NCI-H2107 treated with DMSO at 0.1 percent for 48 hours (cell line): ENCODE measurements around the gene DNAJB12.
"Not testable (repeated sequence)": the region's sequence is repeated elsewhere in the genome, so short reads cannot be mapped to it uniquely, and the experiment has no call there.

Experiments used
- DNase-seq: peaks from one replicate; lab custom pipeline; 2025; ENCODE audit not compliant: unreplicated experiment; lab: John Stamatoyannopoulos, UW

DNAJB12 gene

DNA sequence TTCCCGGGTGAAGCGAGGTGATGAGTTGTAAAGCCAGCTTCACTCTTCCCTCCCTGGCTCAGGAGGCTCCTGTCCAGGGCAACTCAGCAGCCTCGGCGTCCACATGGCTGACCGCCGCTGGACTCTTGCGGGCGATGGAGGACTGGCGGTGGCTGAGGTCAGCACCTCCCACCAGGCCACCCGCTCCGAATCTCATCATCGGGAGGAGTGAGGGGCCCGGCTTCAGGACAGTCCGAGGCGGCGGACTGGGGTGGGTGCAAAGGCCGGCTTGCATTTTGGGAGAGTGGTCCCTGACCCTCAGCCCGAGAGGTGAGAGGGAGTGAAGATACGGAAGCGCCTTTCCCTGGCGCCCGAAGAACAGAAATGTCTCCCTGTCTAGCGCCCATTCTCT lies 759 bp downstream of the DNAJB12 start:
- no peak for DNase-seq

DNA sequence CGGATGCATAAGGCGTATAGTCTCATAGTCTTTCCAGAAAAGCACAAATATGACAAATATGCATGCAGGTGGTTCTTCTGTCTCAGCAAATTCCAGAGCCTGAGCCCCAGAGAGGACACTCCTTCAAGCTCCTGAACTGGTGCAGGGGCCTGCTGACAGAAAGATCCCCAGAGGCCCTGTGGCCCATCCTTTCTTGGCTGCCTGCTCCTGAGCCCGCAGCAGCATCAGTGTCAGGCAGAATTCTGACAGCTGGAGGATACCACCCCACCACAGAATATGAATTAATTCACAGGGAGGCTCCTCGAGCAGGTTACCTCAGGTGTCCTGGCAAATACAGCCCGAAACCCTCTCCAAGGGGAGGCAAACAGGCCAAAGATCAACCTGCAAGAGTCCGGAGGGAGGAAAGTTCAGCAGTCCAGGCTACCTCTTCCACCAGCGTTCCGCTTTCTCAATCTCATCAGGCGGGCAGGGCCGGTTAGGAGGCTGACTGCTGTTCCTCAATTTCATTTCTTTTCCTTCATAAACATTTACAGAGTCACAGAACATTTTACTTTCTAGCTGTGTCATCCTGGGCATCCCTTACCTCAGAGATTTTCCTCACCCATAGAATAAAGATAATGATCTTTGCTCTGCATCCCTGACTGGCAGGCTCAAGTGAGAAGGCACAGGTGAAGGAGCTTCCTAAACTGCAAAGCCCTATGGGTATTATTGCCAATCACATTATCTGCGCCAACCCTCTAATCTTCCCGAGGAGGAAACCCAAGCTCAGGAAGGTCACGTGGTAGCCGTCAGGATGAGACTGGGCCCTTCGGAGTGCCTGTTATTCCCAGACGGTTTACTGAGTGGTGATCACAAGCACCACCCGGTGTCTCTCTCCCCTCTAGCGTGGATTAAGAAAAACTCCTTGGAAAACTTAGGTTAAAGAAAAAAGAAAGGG lies 1.4 kb downstream of the DNAJB12 start:
- DNase-seq, result no peak

DNA sequence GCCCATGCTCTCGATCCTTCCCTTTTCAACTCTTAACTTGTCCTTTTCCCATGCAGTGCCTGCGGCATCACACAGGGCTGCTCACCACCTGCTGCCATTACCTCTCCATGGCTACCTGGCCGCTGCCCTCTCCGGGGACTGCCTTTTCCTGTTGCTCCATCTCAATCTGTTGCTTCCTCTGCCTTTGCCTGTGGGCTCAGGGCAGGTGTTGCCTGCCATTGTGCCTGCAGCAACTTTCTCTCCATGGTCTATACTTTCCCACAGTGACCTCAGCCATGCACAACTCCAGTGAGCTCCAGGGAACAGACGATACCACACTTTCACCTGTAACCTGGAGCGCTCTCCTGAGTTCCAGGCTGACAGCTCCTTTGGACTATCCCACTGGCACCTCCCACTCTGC lies 3.2 kb downstream of the DNAJB12 start:
- DNase-seq, result no peak

DNA sequence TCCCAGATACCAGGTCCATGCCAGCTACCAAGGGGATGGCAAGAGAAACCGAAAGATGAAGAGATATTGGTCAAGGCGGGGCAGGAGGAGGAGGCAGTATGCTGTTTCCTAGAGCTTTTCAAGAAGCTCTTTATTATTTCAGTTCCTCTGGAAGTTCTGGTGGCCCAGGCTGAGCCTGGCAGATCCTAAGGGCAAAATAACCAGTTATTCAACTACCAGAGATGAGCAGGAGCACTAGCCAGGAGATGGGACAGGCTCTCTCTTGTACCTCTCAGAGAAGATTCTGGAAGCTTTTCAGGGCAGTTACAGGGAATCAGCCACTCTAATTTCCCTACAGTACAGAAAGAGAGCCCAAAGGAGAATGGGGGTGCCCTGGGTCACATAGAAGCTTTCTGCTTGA lies 5.3 kb downstream of the DNAJB12 start:
- no peak for DNase-seq

DNA sequence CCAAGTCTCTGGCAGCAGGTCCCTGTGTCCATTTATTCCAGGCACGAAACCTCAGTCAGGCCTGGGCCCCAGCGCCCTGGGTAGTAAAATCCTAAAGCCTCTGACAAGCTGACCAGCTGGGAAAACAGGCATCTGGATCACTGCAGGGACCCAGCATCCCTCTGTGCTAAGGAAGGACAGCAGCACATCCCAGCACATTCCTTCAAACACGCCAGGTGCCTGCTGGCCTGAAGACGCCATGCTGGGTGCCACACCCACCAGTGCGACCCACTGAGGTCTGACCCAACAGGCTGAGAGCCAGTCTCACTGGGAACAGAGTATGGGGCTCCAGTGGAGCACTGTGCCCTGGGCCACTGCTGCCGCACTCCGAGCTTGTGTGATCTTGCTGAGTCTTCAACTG lies 6.4 kb downstream of the DNAJB12 start:
- no peak for DNase-seq

DNA sequence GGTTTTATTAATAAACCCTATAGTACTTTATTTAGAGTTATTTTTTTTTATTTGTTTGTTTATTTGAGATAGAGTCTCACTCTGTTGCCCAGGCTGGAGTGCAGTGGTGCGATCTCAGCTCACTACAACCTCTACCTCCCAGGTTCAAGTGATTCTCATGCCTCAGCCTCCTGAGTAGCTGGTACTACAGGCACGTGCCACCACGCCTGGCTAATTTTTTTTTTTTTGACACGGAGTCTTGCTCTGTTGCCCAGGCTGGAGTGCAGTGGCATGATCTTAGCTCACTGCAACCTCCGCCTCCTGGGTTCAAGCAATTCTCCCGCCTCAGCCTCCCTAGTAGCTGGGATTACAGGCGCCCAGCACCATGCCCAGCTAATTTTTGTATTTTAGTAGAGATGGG lies 8.6 kb downstream of the DNAJB12 start:
- not testable (repeated sequence) for DNase-seq

DNA sequence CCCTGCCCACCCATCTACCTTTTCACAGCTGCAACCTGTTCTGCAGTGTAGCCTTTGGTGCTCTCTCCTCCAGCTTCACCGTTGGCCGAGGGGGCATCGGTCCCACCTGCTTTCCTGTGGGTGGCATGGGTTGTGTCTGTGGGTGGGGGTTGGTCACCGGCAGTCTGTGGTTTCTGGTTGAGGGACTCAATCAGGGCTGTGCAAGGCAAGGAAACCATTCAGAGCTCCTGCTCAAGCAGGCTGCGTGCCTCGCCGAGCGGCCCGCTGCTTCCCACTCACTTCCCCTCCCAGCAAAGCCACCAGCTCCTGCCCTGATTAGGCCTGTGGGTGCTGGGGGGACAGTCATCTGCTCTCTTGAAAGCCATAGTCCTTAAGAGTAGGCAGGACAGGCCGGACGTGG lies 9.8 kb downstream of the DNAJB12 start:
- DNase-seq, result no peak

DNA sequence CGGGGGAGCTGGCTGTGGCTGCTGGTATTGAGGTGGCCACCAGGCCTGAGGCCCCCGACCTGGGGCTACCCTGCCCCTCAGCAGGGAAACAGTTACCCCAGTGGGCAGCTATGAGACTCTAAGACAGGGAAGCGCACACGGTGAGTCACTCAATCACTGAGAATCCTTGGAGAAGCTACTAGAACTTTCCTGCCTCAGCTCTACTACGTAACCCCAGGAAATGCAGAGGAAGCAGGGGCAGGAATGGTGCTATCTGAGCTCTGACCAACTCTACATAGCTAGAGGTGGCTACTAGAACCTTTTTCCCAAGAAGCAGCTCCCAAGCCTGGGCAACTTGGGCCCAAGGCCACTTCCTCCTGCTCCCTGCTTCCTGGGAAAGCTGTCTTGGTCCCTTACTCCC lies 11.8 kb downstream of the DNAJB12 start:
- DNase-seq, result no peak

DNA sequence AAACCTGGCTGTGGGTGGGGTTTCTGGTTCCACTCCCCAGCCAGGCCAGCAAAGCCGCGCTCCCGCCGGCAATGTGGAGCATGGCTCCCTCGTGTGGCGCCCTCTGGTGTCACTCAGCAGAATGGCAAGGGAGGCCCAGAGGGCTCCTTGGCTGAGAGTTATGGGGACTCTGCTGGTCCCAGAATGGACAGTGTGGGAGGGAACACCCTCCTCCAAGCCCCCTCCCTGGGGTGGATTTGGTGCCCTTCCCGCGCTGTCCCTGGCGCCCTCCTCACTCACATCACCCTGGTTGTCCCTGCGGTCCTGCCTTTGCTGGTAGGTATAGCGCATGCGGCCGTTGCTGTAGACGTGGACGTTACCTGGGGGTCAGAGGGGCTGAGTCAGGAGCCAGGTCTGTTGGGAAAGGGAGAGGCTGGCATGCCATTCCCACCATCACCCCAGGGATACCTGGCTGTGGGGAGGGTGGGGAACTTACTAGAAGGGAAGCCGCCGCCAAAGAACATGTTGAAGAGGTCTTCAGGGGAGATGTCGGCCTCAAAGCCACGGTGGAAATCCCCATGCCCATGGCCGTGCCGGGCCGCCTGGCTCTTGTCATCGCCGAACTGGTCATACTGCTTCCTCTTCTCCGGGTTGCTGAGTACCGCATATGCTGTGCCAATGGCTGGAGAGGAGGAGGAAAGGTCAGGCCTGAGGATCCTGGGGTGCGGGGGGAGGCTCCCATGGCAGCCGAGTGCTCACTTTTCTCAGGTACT lies 14.0 kb downstream of the DNAJB12 start:
- DNase-seq, result no peak

DNA sequence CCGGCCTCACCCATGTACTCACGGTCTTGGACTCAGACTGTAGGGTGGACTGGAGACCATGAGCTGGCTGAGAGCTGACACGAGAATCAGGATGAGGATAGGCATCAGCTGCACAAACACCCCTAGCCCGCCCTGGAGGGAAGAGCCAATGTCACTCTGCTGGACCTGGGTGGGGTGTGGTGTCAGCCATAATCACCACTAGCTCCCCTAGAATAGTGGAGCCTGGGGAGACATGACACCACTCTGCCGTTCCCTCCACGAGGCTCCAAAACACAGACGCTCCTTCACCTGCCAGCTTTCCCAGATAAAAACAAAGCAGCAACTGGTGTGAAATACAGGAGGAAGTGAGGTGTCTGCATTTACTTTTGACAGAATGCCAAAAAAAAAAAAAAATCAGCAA lies 16.5 kb downstream of the DNAJB12 start:
- no peak for DNase-seq

DNA sequence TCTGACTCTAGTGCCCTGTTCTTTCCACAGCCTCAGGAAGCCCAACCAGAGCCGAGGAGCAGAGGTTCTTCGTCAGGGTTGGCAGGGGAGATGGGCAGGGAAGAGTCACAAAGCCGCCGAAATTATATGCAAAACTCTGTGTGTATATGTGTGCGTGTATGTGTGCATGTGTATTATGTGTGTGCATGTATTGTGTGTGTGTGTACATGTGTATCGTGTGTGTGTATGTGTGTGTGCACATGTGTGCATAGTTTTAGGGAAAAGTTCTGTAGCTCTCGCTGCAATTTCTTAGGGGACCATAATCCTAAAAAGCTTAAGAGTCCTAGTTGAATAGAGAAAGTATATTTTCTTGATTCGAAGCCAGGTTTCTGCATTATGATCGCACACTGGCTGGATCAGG lies 17.0 kb downstream of the DNAJB12 start:
- no peak for DNase-seq

DNA sequence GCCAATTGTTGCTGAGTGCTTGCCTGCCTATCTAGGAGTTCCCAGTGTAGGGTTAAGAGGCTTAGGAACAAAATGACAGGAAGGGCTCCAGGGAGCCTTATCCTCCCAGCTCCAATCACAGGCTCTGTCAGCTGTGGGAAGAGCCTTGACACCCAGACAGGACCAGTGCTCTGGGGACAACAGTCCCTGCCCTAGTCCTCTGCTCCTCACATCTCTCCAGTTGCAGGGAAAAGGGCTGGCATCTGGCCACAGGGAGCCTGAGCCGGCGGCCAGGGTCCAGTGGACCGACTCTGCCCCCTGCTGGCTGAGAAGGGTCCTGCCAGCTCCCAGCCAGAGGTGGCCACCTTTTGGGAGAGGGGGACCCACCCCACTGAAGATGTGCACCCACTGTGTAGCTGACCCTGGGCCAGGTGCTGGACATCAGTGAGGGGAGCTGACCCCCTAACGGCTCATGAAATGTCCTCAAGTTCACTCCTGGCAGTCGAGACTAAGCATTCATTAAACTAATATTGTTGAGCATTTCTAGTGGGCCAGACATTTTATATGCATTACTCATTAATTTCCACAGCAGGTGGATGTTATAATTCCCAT lies 17.6 kb downstream of the DNAJB12 start:
- DNase-seq, result peak; percentile 42

DNA sequence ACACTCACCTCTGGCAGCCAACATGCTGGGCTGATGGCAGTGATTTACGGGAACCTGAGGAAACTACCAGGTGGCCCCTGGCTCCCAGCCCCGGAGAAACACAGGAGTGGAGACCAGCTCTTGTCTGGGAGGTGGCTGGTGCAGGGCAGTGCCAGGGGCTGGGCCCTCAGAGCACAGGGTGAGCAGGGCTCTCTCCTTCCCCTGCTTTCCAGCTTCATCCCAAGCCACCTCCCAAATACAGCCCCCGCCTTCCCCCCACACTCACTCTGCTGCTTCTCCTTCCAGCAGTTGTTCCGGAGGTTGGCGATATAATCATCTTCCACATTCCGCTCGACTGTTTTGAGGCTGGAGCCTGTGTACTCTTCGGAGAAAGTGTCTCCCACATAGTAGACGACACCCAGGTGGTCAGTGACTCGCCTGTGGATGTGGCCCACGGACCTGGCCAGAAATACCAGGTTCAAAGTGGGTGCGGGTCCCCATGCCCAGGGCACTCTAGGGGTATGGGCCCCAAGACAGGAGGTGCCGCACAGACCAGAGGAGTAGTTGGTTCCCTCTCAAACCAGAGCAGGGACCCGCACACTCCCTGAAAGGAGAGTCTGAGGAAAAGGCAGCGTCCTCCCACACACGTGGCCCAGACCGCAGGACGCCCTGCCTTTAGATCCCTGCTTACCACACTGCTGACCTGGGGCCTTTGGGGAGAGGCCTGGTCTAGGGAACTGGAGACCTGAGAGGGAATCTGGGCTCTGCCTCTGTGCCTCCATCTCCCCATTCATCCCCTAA lies 18.3 kb downstream of the DNAJB12 start:
- no peak for DNase-seq

DNA sequence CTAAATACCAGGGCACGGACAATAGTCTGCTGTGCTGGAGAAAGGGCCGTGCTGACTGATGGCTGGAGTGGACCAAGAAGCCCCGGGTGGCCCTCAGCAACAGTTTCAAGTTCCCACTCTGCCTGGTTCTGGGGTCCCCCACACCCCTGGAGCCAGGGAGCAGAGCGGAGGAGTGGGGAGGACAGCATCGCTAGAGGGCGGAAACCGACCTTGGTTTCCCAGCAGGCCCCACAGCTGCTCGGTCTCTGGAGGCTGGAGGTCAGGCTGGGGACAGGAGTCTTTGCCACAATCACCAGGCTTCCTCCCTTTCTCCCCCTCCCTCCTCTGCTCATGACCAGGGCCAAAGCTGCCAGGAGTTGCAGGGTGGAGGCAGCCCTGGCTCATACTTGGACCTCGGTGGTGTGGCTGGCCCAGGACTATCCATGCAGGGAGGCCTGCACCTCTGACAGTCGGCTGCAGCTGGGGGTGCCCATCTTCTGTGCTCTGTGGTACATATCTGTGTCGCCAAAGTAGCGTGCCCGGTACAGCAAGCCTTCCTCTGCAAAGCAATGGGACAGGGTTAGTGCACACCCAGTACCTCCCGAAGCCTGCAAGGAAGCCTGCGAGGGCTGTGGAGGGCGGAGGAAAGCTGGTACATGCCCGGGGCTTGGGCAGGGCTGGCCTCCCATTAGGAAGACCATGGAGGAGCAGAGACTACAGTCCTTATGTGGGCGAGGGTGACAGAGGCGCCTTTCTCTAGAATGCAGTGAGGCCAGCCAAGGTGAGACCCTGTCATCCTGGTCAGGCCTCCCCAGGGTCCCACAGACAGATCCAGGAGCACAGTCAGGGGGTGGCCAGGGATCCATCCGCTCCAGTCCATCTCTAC lies 19.1 kb downstream of the DNAJB12 start:
- no peak for DNase-seq

DNA sequence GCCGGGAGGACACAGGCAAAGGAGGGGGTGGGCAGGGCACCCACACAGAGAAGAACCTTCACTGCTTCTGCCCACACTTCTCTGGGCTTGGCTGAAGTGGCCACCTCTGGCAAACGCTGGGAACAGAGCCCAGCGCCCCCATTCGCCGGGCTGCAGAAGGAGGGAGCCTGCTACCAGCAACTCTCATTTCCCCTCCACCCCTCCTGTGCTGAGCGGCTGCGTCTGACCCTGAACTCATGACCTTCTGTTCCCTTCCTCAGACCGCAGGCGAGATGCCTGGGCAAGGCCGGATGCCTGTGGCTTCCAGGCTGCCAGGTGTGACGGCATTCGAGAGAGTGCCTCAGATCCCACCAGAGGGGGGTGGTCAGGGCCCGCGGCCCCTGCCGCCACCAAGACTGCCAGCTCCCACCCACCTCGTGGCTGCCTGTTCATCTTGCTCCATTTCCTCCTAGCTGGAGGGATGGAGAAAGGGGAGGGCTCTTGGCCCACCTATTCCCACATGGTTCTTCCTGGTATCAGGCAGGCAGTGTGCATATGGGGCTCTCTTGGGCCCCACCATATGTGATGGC lies 19.8 kb downstream of the DNAJB12 start:
- DNase-seq, result no peak

DNA sequence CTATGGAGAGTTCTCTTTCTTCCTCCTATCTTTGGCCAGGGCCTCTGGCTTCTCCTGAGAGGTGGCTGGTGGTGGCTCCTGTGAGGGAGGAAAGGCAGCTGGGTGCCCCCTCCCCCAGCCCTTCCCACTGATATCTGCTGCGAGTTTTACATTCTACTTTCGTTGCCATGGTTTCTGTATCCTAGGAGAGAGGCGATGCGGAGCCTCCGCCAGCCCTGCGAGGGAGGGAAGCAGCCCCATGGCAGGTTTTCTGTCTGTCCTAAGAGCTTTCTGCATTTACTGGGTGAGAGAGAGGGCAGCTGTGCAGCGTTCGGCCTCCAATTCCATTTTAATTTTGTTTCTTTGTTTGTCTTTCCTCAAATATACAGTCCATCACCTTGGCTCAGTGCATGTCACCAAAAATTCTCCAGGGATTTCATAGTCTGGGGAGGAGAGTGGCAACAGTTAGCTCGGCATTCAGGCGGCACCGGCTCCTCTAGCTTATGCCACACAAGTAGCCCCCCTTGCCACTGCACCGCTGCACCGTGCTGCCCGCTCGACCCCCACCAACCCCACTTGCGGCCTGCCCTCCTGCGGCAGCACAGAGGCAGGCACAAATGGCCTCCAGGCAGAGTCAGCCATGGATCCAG lies 20.4 kb downstream of the DNAJB12 start:
- peak; percentile 80 for DNase-seq

DNA sequence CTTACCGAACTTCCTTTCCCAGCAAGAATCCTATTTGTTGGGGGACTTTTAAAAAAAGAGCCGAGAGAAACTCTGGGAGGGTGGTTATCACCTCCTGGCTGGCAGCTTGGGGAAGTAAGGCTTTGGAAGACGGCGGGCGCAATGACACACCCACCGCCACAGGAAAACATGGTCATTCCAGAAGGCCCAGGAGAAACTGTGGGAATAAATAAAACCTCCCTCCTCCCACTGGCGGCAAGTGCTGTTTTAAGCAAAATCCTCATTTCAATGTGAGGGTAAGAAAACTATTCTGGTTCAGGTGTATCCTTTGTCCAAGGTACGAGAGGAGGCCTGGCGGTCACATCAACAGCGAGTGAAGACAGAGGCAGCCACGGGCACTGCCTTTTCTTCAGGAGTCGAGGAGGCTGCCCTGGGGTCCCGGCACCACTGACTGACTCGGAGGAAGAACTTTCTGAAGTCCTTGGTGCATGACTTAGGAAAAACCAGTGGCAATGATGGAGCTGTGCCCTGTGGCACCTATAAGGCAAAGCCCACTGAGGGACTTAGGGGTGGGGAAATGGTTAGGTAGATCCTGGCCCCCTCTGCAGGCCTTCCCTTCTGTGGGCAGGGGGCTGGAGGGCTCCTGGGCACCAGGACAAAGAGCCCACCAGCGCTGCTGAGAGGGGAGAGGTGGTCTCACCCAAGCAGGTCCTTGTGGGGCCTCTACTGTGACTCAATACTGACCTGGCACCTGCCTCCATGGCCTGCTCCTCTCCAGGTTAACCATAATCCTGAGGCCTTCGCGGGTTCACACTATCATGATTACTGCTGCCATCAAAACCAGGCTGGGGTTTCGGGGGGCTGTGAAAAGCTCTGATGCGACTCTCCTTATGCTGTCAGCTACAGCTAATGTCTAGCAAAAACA lies 21.4 kb downstream of the DNAJB12 start:
- DNase-seq, result no peak

DNA sequence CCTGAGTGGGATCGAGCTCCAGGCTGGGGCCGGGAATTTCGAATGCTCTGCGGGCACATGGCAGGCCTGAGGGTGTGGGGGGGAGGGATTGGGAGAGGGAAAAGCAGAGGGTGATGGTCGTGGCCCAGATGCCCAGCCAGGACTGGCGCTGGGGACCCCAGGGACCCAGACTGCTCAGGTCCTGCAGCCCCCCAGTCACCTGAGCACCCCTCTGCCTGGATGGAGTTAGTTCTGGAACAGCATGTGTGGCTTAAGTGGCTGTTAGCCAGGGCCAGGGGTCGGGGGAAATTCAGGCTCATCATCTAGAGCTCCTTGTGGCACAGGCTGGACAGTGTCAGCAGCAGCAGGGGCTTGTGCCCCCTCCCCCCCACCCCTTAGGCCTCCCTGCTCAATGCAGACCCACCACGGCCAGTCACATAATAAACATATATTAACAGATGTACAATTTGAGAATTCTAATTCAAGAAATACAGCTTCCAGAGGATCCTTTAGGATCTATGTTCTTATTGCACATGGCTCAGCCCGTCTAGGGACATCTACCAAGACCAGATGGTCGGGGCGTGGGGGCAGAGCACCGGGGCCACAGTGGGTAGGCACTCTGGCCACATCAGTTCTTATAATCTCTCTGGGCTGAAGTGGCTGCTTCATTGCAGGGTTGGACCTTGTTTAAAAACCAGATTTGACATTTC lies 22.2 kb downstream of the DNAJB12 start:
- DNase-seq, result no peak
